HCT116 (cell line): ENCODE results near the gene AGAP1.

Experiments
- CTCF ChIP-seq, 3 experiments: fragments of 200-600 bp in 1 of 3; sonication (generic) in 1 of 3; IDR thresholded peaks in 2 of 3; conservative IDR thresholded peaks in 1 of 3; 2 replicates each; pipeline ENCODE4 v1.5.1; 2012 to 2017; ENCODE audit warnings: low read depth in 2 of 3, low read length in 2 of 3, antibody characterized with exemption in 1 of 3, borderline replicate concordance in 1 of 3, control low read depth in 1 of 3, mild to moderate bottlenecking in 1 of 3, mixed read lengths in 1 of 3, mixed run types in 1 of 3, moderate library complexity in 1 of 3; ENCODE audit not compliant: insufficient read depth in 1 of 3
- RAD21 ChIP-seq: IDR thresholded peaks from 2 replicates; pipeline ENCODE4 v1.6.1; 2012; ENCODE audit warnings: low read depth, mild to moderate bottlenecking

DNA sequence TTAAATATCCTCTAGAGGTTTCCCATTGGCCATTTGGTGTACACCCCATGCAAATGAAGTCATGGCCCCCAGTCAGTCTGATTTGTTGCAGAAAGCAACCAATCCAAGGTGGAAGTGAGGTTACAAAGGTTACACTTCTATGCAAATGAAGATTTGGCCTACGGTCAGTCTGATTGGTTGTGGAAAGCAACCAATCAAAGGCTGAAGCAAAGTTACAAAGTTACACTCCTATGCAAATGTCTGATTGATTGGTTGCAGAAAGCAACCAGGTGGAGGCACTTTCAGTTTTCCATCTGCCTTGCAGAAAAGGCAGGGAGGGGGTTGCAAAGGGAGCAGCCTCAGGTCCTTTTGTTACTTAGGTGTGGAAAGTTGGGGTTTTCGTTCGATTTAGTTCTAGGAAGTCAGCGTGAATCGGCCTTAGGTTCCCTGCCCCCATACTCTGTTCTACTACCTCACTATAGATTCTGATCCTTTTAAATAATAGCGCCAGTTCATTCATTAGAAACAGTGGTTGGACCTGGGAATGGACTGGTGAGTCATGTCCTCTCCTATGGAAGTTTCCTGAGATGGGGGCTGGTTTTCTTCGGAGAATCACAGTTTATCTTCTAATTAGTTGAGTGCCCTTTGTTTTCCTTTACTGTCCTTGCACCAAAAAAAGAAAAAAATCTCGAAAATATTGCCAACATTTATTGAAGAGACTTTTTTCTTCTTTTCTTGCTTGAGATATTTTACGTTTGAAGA is 279.5 kb downstream of the AGAP1 start:
- no peak for TF ChIP-seq CTCF (IDR thresholded peaks at IDR 0.05 in 2 of 3, conservative IDR thresholded peaks at IDR 0.05 in 1 of 3; ENCODE audit: borderline replicate concordance in 1 of 3, insufficient read depth in 1 of 3, low read depth in 2 of 3, low read length in 2 of 3)
- no peak for TF ChIP-seq RAD21
